ENCODE measurements around the gene IL36B. TPM values are rescaled to one million over a fixed set of nuclear protein-coding genes. Genes with fewer than 3 reads are reported as not detected.

The IL36B gene
- total and polyA plus RNA-seq, 9 of the 15 experiments (the other 6 are each of a cell fraction or from before 2014, with no cell fraction given) = not detected

- TF ChIP-seq SMAD2 (IDR thresholded peaks at IDR 0.05; ENCODE audit: low read depth, low read length) = no peak
- TF ChIP-seq MITF (IDR thresholded peaks at IDR 0.05) = no peak
- TF ChIP-seq SIN3B (IDR thresholded peaks at IDR 0.05; ENCODE audit: low read depth) = no peak
- no peak for TF ChIP-seq NR1H2 (CRISPR knock-in tag; IDR thresholded peaks at IDR 0.05)
- no peak for TF ChIP-seq SRSF9 (IDR thresholded peaks at IDR 0.05; ENCODE audit: borderline replicate concordance, low read depth, low read length)
- no peak for TF ChIP-seq PRMT5 (CRISPR knock-in tag; IDR thresholded peaks at IDR 0.05)
- TF ChIP-seq ZNF165 (CRISPR knock-in tag; IDR thresholded peaks at IDR 0.05; ENCODE audit: borderline replicate concordance) = no peak
- TF ChIP-seq ARNT (IDR thresholded peaks at IDR 0.05) = 0 out of 4 replicates have a peak, but pooled peaks of 1 of the 2 experiments have one; percentile 40
- 0 out of 2 replicates have a peak, but pooled peaks have one; percentile 52 for TF ChIP-seq STAG1 (CRISPR knock-in tag; IDR thresholded peaks at IDR 0.05; ENCODE audit: borderline replicate concordance)
- no peak for TF ChIP-seq GATAD2B (IDR thresholded peaks at IDR 0.05; ENCODE audit: borderline replicate concordance)
- TF ChIP-seq ZNF507 (tag; conservative IDR thresholded peaks at IDR 0.05) = no peak
- no peak for TF ChIP-seq GTF2F1 (IDR thresholded peaks at IDR 0.05; ENCODE audit: low read depth, low read length)
- no peak for TF ChIP-seq BDP1 (IDR thresholded peaks at IDR 0.05; ENCODE audit: insufficient read depth, insufficient read length)
- TF ChIP-seq ZNF584 (CRISPR knock-in tag; IDR thresholded peaks at IDR 0.05; ENCODE audit: low read depth) = no peak
- no peak for TF ChIP-seq GATA2 (CRISPR knock-in tag; IDR thresholded peaks at IDR 0.05)
- no peak for TF ChIP-seq PCBP2 (IDR thresholded peaks at IDR 0.05; ENCODE audit: low read depth, low read length, poor library complexity, severe bottlenecking)
- no peak for TF ChIP-seq ZNF3 (CRISPR knock-in tag; IDR thresholded peaks at IDR 0.05)
- no peak for TF ChIP-seq ZNF695 (CRISPR knock-in tag; IDR thresholded peaks at IDR 0.05)
- no peak for TF ChIP-seq RNF219 (CRISPR knock-in tag; IDR thresholded peaks at IDR 0.05)
- no peak for TF ChIP-seq FOXM1 (IDR thresholded peaks at IDR 0.05; ENCODE audit: low read depth)
- no peak for TF ChIP-seq FOXM1 (CRISPR knock-in tag; IDR thresholded peaks at IDR 0.05; ENCODE audit: low read depth)
- TF ChIP-seq SIX5 (IDR thresholded peaks at IDR 0.05; ENCODE audit: borderline replicate concordance in 1 of 2, insufficient read depth in 1 of 2, low read depth in 1 of 2, low read length in 2 of 2) = no peak
- TF ChIP-seq NCOA6 (IDR thresholded peaks at IDR 0.05) = no peak
These were observed 1.5 kb downstream of the IL36B start (continued) for GRCh38 chr2:113050921-113051895.
